GM04504 (cell line): ENCODE results near the gene AGBL3.
"Not testable (repeated sequence)": the region's sequence is repeated elsewhere in the genome, so short reads cannot be mapped to it uniquely, and the experiment has no call there.

Experiments used
- DNase-seq: peaks from one replicate; pipeline ENCODE4 v3.0.0-alpha.2; 2012; ENCODE audit warnings: low read depth

AGBL3 gene

DNA sequence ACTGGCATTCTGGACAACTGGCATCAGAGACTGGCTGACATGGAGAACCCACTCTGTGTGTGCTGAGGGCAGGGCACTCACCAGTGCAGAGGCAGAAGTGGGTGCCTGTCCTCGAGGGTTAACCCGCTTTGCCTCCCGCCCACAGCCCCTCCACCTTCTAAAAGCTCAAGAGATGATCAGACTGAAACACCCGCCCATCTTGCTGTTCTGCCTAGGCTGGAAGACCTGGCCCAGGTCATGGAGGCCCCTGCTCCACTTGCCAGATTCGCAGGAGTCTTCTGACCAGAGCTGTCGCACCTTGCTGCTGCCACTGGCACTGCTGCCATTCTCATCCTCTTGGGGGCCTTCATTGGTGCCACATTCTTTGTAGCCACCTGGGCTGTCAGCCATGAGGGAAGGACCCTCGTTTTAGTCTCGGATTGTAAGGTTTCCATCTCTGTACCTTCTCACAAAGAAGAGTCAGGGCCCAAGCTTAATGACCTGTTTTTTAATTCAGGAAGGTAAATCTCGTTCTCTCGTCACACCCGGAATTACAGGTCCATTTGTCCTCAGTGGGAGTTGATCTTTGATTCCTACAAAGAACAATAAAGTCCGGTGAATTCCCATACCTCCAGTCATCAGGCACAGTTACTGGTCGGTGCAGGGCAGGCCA, 182.3 kb downstream of the AGBL3 start:
- DNase-seq, result no peak

DNA sequence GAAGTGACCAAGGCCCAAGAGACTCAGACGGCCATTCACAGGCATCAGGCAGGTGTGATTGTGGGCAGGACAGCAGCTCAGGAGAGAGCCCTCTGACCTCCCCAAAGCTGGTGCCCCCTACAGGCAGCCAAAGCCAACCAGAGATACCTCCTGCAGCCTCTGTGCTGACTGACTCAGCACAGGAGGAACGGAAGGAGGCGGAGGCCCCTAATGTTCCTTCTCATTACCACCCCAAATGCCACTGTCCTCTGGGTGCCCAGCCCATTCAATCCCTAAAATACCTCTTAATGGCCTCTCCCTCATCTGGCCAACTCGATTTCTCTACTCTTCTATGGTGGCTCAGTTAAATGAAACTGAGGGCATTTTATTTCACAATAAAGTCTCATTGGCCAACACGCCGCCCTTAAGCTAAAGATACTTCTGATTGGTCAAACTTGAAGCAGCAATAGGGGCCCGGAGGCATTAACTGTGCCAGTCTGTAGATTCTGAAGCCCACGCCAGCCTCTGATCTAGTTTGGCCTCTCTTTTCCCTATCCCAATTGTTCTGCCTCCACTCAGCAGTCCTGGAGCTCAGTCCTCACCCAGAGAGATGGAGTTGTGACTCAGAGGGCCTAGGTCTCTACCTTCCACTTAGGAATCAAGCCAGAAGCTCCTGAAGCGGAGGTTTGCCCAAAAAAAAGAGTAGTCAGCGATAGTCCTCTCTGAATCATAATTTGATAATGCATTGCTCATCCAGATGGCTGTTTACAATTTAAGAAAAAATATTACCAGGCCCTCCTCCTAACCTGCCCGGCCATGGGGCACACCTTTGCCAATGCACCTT, 183.0 kb downstream of the AGBL3 start:
- DNase-seq, result no peak

DNA sequence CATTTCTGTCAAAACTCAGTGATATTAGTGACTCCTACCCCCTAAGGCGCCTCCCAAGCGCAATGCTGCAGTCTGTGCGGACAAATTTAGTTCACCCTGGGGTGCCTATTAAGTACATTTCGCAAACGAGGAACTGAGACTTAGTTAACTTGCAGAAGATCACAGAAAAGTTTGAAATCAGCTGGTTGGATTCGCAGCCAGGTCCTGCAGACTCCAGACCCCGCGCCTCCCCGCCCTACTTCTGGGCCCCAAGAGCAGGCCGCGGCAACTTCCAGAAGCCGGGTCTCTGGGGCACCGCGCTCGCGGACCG, 183.6 kb downstream of the AGBL3 start:
- no peak for DNase-seq

DNA sequence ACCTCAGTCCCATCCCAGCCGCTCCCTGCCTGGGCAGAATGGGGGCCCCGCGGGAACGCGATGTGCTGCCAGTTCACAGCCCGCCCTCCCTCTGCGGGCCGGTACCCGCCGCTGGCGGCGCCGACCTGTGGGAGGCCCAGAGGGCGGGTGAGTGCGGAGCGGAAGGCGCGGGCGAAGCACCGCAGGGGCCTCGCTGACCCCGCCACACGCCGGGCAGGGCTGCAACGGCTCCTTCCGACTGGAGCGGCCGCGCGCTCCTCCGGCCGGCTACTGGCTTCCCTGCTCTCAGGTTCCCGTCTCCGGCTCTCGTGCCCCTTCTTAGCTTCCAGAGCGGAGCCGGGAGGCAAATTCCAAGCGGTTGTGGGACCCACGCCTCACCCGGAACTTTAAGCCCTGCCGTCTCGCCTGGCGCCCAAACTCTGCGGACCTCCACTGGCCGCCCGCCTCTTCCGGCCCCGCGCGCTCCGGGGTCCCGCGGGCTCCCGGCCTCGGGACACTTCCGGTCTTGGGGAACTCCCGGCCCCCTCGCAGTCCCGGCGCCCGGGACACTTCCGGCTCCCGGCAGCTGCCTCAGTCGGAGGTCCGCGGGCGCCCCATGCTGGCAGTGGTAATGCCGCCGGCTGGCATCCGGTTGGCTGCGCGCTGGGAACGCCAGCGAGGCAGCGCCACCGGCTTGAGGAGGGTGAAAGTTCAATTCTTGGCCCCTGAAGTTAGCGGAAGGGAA, 184.1 kb downstream of the AGBL3 start, which contains the start of gene CYREN:
CYREN (minus strand) TSS at position 434 of the 724 bp plus-strand sequence. CDS start 1,785 bp downstream, outside the sequence.
- DNase-seq, result peak; percentile 86

DNA sequence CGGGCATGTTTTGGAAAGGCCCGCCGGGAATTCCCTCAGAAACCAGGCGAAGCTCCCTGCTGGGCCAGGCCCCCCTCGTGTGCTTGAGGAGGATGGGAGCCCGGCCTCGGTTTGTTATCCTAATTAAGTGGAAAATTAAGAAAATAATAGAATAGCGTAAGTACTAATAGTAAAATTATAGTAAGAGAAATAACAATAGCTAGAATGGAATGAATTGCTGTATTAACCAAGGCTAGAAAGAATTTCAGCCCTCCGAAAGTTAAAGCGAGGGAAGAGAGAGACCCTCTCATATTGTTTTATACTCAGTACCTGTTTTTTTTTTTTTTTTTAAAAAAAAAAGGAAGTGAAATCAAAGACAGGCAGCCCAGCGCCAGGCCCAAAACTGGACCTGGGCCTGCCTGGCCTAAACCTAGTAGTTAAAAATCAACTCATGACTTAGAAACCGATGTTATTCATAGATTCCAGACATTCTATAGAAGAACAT, 184.7 kb downstream of the AGBL3 start:
- DNase-seq, result not testable (repeated sequence)

DNA sequence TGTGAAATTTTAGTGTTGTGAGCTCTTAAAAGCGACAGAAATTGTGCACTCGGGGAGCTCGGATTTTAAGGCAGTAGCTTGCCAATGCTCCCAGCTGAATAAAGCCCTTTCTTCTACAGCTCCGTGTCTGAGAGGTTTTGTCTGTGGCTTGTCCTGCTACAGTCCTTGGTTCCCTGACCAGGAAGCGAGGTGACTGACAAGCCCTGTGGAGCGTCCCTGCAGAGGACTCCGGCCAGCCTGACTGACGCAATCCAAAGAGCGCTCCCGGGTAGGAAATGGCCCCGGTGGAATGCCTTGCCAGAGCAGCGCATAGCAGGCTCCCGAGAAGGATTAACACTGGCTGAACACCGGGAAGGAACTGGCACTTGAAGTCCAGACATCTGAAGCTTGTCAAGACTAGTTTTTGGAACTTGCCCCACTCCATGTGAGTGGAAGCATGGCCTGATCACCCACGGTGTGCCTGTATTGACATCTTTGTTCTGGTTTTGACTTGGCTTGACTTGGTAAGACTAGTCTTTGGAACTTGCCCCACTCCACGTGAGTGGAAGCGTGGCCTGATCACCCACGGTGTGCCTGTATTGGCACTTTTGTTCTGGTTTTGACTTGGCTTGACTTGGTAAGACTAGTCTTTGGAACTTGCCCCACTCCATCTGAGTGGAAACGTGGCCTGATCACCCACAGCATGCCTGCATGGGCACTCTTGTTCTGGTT, 185.4 kb downstream of the AGBL3 start:
- DNase-seq, result not testable (repeated sequence)

DNA sequence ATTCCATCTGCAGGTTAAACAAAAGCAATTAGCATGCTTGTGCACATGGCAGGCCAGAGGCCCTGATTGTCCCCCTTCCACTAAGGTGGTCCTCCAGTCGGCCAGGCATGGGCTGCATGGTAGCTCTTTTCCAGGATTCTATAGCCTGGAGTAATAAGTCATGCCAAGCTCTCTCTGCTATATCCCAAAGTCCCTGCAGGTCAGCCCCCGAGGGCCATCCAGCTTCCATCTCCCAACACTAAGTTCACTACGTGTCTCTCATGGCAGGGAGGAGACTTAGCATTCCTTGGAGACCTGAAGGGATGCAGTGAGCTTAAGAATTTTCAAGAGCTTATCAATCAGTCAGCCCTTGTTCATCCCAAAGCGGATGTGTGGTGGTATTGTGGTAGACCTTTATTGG, 187.6 kb downstream of the AGBL3 start:
- DNase-seq, result not testable (repeated sequence)

DNA sequence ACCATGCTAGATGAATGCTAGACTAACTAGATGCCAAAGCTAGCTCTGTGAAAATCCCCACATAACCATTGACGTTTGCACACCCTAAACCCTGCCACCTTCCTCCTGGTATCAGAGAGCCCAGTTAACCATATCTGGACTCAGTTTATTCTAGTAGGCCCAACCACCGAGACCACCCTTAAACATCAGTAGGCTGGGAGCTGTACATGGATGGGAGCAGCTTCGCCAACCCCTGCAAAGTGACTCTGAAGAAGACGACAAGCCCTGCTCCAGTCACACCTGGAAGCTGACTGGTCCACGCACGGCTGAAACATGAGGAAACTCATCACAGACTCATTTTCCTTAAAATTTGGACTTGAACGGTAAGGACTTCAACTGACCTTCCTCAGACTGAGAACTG, 188.6 kb downstream of the AGBL3 start:
- DNase-seq, result no peak

DNA sequence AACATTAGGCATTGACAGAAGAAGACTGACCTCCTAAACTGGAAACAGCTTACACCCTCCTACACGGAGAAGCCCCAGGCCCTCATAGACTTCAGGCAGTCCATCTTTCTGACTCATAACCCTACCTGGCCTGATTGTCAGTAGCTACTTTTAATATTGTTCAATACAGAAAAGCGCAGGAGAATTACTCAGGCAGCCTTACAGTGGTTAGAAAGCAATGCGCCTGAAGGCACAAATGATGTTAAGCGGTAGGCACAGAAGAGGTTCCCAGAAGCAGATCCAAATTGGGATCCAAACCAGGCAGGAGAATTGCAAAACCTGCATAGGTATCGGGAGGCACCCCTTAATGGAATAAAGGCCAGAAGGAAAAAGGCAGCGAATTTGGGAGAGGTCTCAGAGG, 189.6 kb downstream of the AGBL3 start:
- no peak for DNase-seq

DNA sequence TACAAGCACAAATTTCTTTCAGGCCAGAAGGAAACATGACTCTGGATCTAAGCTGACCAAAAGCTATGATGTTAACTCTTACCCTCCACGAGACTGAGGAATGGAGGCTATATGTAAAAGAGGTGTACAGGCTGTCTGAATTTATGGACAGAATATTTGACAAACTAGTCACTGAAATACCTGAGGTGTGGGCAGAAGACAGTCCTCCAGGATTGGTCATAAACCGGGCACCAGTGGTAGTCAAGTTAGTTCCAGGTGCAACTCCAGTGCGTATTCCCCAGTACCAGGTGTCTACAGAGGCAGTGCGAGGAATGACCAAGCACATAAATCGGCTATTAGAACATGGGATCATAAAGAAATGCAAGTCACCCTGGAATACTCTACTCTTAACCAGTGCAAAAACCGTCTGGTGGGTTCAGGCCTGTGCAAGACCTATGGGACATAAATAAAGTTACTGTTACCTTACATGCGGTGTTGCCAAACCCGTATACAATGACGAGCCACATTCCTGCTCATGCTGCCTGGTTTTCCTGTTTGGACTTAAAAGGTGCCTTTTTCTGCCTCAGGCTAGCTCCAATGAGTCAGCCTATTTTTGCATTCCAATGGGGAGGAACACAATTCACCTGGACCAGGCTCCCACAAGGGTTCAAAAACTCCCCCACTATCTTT, 190.9 kb downstream of the AGBL3 start:
- DNase-seq, result no peak

DNA sequence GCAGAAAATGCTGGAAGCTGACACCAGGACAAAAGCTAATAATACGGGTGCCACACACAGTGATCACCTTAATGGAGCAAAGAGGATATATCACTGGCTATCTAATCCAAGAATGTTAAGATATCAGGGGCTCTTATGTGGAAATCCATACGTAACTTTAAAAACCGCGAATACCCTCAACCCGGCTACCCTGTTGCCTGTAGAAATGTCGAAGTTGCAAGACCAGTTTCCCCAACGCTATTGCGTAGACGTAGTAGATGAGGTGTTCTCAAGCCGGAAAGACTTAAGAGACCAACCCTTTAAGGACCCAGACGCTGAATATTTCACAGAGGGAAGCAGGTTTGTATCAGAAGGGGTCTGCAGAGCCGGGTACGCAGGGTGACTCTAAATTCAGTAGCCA, 192.1 kb downstream of the AGBL3 start:
- no peak for DNase-seq

DNA sequence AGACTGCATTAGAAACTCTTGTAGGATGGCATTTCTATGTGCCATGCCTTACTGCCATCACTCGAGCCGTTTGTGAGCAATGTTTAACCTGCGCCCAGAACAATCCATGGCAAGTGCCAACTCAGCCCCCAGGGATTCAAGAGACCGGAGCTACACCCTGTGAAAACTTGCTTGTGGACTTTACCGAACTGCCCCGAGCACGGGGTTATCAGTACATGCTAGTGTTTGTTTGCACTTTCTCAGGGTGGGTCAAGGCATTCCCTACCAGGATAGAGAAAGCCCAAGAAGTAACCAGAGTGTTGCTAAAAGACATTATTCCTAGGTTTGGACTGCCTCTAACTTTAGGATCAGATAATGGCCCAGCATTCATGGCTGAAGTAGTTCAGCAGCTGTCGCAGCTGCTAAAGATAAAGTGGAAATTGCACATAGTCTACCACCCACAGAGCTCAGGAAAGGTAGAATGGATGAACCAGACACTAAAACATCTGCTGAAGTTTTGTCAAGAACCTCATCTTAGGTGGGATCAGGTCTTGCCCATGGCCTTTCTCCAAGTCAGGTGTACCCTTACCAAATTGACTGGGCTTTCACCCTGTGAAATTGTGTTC, 193.1 kb downstream of the AGBL3 start:
- no peak for DNase-seq

DNA sequence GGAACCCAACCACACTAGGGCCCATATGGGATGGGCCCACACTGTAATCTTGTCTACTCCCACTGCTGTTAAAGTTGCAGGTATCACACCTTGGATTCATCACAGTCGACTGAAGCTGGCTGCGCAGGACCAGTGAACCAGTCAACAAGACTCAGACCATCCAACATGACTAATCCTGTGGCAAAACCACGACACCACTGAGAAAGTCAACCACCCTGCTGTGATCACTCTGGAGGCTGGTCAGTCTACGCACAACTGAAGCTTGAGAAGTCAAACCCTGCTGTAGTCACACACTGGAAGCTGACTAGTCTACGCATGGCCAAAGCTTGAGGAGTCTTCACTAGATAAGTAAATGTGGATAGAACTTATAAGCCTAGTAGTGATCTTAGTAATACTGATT, 193.8 kb downstream of the AGBL3 start:
- DNase-seq, result no peak

DNA sequence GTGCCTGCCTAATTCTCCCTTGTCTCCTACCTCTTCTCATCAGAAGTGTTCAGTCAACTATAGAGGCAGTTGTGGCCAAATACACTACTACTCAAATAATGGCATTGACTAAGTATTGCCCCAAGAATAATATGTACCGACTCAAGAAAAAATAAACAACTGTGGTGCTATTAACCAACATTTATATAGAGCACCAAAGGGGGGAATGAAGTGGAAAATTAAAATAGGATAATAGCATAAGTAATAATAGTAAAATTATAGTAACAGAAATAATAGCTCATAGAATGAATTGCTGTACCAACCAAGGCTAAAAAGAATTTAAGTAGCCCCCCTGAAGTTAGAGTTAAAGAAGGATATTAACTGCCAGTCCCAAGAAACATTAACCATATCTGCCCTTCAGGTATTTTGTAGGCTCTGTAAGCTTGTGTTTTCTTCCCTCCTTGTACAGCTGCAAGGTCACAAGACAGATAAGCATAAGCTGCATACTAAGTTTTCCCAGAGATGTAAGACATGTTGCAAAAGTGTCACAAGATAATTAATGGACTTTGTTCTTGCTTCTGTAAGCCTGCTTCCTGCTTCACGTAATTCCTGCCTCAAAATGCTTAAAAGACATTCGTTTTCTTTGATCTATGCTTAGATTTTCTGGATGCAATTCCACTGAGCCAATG, 195.1 kb downstream of the AGBL3 start:
- no peak for DNase-seq

DNA sequence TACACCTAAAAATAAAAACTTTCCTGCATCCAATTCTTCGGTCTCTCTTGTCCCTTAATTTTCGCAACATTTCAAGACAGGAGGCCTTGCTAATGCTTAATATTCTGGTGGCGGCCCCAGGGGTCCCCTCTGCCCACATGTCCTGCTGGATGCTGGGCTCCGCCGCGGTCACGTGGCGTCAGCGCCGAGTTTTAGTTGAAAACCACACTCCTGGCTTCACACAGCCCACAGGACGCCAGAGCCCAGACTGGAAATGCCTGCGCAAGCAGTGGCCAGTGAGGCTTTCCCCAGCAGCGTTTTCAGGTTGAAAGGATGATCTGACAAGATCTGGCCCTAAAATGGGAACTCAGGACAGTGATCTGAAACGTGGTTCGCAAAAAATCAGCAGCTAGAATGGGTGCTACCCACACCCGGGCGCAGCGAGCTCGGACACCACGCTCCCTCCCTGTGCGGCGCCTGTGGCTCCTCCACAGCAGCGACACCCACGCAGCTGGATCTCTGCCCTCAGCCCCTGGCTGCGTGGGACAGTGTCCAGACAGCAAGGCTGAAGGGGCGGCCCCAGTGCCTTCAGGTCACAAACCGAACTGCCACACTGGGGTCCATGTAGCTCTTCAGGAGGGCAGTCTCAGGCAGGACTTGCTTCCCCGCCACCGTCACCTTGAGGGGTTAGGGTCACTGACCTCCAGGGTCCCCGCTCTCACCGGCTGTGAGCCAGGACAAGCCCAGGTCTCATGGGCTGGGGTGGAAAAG, 195.8 kb downstream of the AGBL3 start:
- no peak for DNase-seq

DNA sequence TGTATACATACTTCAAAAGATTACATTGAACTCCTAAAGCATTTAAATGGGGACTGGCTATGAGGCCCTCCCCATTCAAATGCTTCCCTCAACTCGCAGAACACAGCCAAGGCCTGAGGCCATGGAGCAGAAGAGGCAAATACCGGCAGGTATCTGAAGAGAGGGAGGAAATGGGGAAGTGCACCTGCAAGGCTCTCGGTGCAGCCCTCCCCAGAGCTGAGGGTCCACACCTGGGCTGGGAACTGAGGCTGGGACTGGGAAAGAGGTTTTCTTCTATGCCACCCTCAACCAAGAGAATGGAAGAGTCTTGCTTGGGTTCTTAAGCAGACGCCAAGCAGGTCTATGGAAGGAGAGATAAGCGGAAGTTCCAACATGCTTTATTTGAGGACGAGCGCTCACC, 197.2 kb downstream of the AGBL3 start:
- DNase-seq, result no peak

DNA sequence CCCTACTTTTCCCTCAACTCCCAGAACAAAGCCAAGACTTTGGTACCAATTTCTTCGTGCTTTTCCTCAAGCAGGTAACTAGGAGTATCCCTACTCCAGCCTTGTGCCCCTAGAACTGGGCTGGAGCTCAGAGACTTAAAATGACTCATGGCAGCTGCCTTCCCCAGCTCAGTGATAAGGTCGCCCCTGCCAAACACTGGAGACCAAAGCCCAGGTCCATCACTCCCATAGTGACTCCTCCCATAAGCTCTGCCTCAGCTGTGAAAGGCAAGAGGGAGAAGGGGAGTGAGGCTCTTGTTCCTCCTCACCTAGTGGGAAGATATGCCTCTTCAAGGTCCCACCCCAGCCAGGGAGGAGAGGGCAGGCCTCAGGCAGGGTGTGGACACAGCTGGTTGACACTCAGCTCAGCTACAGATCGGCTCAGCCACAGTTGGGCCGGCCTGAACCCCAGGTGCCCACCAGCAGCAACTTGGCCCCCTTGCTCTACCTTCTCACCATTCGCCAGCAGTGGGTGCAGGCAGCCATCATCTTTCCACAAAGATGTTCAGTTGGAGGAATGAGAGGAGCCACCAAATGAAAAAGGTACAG, 198.0 kb downstream of the AGBL3 start:
- DNase-seq, result no peak
